ENCODE data around the gene MPO.

MPO gene

GRCh38 chr17:58233543-58233942 lies 47.2 kb downstream of the MPO start:
- no peak for DNase-seq (ENCODE audit: low spot score)

GRCh38 chr17:58232707-58233156 lies 48.0 kb downstream of the MPO start:
- DNase-seq (ENCODE audit: low spot score): peak; percentile 43

GRCh38 chr17:58231641-58232040 lies 49.1 kb downstream of the MPO start:
- DNase-seq (ENCODE audit: low spot score): peak; percentile 67

GRCh38 chr17:58229881-58230280 lies 50.9 kb downstream of the MPO start:
- no peak for DNase-seq (ENCODE audit: low spot score)

- no peak for DNase-seq (ENCODE audit: low spot score)
These were observed 51.4 kb downstream of the MPO start for GRCh38 chr17:58229384-58229783.

- no peak for DNase-seq (ENCODE audit: low spot score)
These were observed 52.1 kb downstream of the MPO start for GRCh38 chr17:58228679-58229078.

- DNase-seq (ENCODE audit: low spot score): no peak
These were observed 53.0 kb downstream of the MPO start for GRCh38 chr17:58227733-58228132.

- DNase-seq (ENCODE audit: low spot score): peak; percentile 43
These were observed 56.4 kb downstream of the MPO start for GRCh38 chr17:58224315-58224714.
